NCI-H774 (cell line): ENCODE data around the gene DMRTC2.

Experiments used
- DNase-seq: peaks from one replicate; lab custom pipeline; 2025; lab: John Stamatoyannopoulos, UW

The DMRTC2 gene

GRCh38 chr19:41847351-41848105 is 2.7 kb downstream of the DMRTC2 start:
- DNase-seq: no peak

- DNase-seq: no peak
Measured at GRCh38 chr19:41848666-41849065, 3.8 kb downstream of the DMRTC2 start.

- no peak for DNase-seq
Measured at GRCh38 chr19:41849067-41849466, 4.2 kb downstream of the DMRTC2 start.

- no peak for DNase-seq
Measured at GRCh38 chr19:41850381-41850780, 5.5 kb downstream of the DMRTC2 start.

GRCh38 chr19:41851456-41851855 is 6.6 kb downstream of the DMRTC2 start:
- DNase-seq: no peak

- no peak for DNase-seq
Measured at GRCh38 chr19:41853344-41853743, 8.5 kb downstream of the DMRTC2 start.

GRCh38 chr19:41853768-41854167 is 8.9 kb downstream of the DMRTC2 start:
- DNase-seq: no peak

- no peak for DNase-seq
Measured at GRCh38 chr19:41859213-41859617, 14.4 kb downstream of the DMRTC2 start.

GRCh38 chr19:41859618-41860418 is 15.0 kb downstream of the DMRTC2 start, which contains the start of gene RPS19:
Gene RPS19 (plus strand): TSS chr19:41860255. CDS start chr19:41860775, 520 bp downstream.
- DNase-seq: peak; percentile 97

GRCh38 chr19:41860419-41861115 is 15.7 kb downstream of the DMRTC2 start:
- DNase-seq: no peak

- DNase-seq: no peak
Measured at GRCh38 chr19:41861116-41861768, 16.4 kb downstream of the DMRTC2 start.

- no peak for DNase-seq
Measured at GRCh38 chr19:41861846-41862245, 17.0 kb downstream of the DMRTC2 start.

- DNase-seq: no peak
Measured at GRCh38 chr19:41862445-41862986, 17.7 kb downstream of the DMRTC2 start.

GRCh38 chr19:41863209-41863931 is 18.5 kb downstream of the DMRTC2 start:
- DNase-seq: no peak

GRCh38 chr19:41864374-41864773 is 19.5 kb downstream of the DMRTC2 start:
- DNase-seq: no peak

- DNase-seq: no peak
Measured at GRCh38 chr19:41866284-41866683, 21.4 kb downstream of the DMRTC2 start.

- DNase-seq: no peak
Measured at GRCh38 chr19:41868120-41868988, 23.5 kb downstream of the DMRTC2 start.

GRCh38 chr19:41868989-41869300 is 24.1 kb downstream of the DMRTC2 start:
- no peak for DNase-seq

- no peak for DNase-seq
Measured at GRCh38 chr19:41869374-41869955, 24.6 kb downstream of the DMRTC2 start.

GRCh38 chr19:41870401-41870873 is 25.6 kb downstream of the DMRTC2 start:
- no peak for DNase-seq
